Measurements from ENCODE around the gene P3H2.

DNA sequence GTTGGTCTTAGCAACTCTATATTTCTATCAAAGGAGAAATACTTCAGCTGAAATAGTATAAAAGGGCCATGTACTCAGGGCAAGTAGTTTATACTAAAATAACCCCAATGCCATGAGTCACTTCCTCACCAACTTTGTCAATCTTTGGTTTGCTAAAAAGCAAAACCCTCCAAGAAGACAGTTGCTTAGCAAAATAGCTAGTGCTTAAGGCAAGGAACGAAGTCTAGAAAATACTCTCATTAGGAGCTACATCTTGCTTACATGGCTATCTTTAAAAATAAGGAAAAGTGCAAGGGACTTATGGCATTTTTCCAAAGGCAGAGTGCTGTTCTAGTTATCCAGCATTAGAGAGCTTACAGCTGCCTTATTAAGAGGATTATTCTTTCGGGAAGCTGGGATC, 28.4 kb downstream of the P3H2 start:
- TF ChIP-seq CTCF (conservative IDR thresholded peaks at IDR 0.05; ENCODE audit: low read depth, low read length) (no peak), MAZ (IDR thresholded peaks at IDR 0.05; ENCODE audit: borderline replicate concordance, low read depth, low read length) (no peak), POLR2A (IDR thresholded peaks at IDR 0.05; ENCODE audit: low read depth, low read length) (no peak), SMC3 (IDR thresholded peaks at IDR 0.05; ENCODE audit: low read depth, low read length) (no peak), FOS (IDR thresholded peaks at IDR 0.05; ENCODE audit: low read depth, low read length) (peak; percentile 74; the same call in 1 of the 2 replicates), RFX5 (IDR thresholded peaks at IDR 0.05; ENCODE audit: low read depth, low read length) (no peak), BHLHE40 (IDR thresholded peaks at IDR 0.05; ENCODE audit: low read depth, low read length) (peak; percentile 27; the same call in 1 of the 2 replicates), MAFK (IDR thresholded peaks at IDR 0.05; ENCODE audit: low read depth, low read length) (peak; percentile 25; the same call in 1 of the 2 replicates), CEBPB (IDR thresholded peaks at IDR 0.05; ENCODE audit: low read depth, low read length) (no peak)
- TF ChIP-seq, protein P1, sequence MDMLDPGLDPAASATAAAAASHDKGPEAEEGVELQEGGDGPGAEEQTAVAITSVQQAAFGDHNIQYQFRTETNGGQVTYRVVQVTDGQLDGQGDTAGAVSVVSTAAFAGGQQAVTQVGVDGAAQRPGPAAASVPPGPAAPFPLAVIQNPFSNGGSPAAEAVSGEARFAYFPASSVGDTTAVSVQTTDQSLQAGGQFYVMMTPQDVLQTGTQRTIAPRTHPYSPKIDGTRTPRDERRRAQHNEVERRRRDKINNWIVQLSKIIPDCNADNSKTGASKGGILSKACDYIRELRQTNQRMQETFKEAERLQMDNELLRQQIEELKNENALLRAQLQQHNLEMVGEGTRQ (IDR thresholded peaks at IDR 0.05; ENCODE audit: low read depth, low read length): no peak

Measured in IMR-90 (cell line).